ENCODE data around the gene SLC36A2.

DNA sequence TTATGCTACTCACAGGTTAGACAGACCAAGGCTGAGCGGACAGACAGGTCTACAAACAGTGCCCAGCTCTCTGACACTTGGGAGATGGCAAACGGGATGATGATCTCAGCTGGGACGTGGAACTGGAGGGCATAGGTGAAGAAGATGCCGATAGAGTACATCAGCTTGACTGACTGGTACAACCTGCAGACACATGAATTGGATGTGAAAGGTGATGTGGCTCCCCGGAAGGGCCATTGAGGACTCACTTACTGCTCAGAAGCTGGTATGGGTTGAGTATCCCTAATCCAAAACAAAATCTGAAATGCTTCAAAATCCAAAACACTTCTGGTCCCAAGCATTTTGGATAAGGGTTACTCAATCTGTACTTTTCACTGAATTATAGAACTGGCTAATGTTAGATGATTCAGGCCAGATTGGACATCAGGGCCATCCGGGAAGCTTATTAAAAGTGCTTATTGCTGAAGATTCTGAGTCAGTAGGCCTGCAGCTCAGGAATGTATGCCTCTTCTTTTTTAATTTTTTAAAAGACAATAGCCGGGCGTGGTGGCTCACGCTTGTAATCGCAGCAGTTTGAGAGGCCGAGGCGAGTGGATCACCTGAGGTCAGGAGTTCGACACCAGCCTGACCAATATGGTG is 66.2 kb downstream of the SLC36A2 start:
- TF ChIP-seq, protein P1, sequence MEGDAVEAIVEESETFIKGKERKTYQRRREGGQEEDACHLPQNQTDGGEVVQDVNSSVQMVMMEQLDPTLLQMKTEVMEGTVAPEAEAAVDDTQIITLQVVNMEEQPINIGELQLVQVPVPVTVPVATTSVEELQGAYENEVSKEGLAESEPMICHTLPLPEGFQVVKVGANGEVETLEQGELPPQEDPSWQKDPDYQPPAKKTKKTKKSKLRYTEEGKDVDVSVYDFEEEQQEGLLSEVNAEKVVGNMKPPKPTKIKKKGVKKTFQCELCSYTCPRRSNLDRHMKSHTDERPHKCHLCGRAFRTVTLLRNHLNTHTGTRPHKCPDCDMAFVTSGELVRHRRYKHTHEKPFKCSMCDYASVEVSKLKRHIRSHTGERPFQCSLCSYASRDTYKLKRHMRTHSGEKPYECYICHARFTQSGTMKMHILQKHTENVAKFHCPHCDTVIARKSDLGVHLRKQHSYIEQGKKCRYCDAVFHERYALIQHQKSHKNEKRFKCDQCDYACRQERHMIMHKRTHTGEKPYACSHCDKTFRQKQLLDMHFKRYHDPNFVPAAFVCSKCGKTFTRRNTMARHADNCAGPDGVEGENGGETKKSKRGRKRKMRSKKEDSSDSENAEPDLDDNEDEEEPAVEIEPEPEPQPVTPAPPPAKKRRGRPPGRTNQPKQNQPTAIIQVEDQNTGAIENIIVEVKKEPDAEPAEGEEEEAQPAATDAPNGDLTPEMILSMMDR (tag by site-specific recombination; IDR thresholded peaks at IDR 0.05), result no peak
- TF ChIP-seq, protein P2, sequence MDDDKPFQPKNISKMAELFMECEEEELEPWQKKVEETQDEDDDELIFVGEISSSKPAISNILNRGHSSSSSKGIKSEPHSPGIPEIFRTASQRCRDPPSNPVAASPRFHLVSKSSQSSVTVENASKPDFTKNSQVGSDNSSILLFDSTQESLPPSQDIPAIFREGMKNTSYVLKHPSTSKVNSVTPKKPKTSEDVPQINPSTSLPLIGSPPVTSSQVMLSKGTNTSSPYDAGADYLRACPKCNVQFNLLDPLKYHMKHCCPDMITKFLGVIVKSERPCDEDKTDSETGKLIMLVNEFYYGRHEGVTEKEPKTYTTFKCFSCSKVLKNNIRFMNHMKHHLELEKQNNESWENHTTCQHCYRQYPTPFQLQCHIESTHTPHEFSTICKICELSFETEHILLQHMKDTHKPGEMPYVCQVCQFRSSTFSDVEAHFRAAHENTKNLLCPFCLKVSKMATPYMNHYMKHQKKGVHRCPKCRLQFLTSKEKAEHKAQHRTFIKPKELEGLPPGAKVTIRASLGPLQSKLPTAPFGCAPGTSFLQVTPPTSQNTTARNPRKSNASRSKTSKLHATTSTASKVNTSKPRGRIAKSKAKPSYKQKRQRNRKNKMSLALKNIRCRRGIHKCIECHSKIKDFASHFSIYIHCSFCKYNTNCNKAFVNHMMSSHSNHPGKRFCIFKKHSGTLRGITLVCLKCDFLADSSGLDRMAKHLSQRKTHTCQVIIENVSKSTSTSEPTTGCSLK (tag by site-specific recombination; IDR thresholded peaks at IDR 0.05), result no peak
- no peak for TF ChIP-seq ZNF221 (tag by site-specific recombination; IDR thresholded peaks at IDR 0.05; ENCODE audit: borderline replicate concordance)
- TF ChIP-seq ZNF23 (tag by site-specific recombination; IDR thresholded peaks at IDR 0.05; ENCODE audit: borderline replicate concordance), result no peak
- no peak for TF ChIP-seq TCF7L2 (IDR thresholded peaks at IDR 0.05; ENCODE audit: borderline replicate concordance, low read depth, low read length)

All from HEK293 (cell line).